ENCODE results near the gene HLA-F. TPM values are rescaled to one million over a fixed set of nuclear protein-coding genes. Genes with fewer than 3 reads are reported as not detected.

HLA-F gene
- total RNA-seq, 4 donors from 2014 or later, result 213 to 359 (median 299) TPM

DNA sequence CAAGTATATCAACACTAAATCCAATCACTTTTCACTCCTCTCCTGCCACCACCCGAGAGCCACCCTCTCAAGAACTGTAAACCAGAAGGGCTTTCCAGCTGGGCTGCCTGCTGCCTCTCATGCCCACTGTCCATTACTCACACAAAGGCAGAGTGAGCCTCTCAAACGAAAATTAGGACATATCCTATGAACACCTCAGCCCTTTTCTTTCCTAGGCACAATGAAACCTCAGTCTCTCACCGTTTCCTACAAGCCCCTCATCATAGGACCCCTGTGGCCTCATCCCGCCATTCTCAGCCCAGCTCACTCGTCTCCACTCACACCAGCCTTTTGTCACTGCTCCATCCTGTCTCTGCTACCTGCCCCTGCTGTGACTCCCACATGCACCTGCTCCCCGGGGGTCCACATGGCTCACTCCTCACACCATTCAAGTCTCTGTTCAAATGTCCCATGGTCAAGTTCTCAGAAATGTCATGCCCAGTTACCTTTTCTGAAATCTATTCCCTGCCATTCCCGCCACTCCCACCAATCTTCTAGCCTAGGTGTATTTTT lies 7.4 kb downstream of the HLA-F start:
- no peak overlapping the region for H3K27ac ChIP-seq
- TF ChIP-seq POLR2A (IDR thresholded peaks at IDR 0.05), result no peak
- TF ChIP-seq, protein P1, sequence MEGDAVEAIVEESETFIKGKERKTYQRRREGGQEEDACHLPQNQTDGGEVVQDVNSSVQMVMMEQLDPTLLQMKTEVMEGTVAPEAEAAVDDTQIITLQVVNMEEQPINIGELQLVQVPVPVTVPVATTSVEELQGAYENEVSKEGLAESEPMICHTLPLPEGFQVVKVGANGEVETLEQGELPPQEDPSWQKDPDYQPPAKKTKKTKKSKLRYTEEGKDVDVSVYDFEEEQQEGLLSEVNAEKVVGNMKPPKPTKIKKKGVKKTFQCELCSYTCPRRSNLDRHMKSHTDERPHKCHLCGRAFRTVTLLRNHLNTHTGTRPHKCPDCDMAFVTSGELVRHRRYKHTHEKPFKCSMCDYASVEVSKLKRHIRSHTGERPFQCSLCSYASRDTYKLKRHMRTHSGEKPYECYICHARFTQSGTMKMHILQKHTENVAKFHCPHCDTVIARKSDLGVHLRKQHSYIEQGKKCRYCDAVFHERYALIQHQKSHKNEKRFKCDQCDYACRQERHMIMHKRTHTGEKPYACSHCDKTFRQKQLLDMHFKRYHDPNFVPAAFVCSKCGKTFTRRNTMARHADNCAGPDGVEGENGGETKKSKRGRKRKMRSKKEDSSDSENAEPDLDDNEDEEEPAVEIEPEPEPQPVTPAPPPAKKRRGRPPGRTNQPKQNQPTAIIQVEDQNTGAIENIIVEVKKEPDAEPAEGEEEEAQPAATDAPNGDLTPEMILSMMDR (IDR thresholded peaks at IDR 0.05), result no peak
- H3K9me3 ChIP-seq, result no peaks in the 10 kb centered on the region
- H3K4me1 ChIP-seq, result peaks cover 0 to 7% (median 3%) of the 10 kb centered on the region in 4 donors
- no peak overlapping the region for H3K4me3 ChIP-seq
- no peak for DNase-seq
- H3K36me3 ChIP-seq, result peaks cover 0 to 28% (median 0%) of the 10 kb centered on the region in 3 donors
- no peaks in the 10 kb centered on the region for H3K27me3 ChIP-seq

DNA sequence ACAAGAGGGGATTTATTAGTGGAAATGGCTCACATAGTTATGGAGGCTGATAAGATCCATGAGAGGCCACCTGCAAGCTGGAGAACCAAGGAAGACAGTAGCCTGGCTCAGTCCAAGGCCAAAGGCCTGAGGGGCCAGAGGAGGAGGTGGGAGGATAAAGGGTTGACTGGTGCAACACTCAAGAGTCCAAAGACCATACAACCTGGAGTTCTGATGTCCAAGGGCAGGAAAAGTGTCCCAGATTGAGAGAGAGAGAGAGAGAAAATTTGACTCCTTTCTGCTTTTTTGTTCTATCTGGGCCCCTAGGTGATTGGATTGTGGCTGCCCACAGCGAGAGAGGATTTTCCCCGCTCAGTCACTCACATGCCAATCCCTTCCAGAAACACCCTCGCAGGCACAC lies 8.0 kb downstream of the HLA-F start:
- Histone ChIP-seq H3K9me3 (no peaks in the 10 kb centered on the region), H3K27me3 (no peaks in the 10 kb centered on the region), H3K4me1 (peaks cover 0 to under 1% (median under 1%) of the 10 kb centered on the region in 4 donors), H3K4me3 (no peak overlapping the region), H3K27ac (no peak overlapping the region), H3K36me3 (peaks cover 0 to 21% (median 0%) of the 10 kb centered on the region in 3 donors)
- no peak for DNase-seq
- TF ChIP-seq, protein P1 (IDR thresholded peaks at IDR 0.05), result no peak
- TF ChIP-seq POLR2A (IDR thresholded peaks at IDR 0.05), result no peak

DNA sequence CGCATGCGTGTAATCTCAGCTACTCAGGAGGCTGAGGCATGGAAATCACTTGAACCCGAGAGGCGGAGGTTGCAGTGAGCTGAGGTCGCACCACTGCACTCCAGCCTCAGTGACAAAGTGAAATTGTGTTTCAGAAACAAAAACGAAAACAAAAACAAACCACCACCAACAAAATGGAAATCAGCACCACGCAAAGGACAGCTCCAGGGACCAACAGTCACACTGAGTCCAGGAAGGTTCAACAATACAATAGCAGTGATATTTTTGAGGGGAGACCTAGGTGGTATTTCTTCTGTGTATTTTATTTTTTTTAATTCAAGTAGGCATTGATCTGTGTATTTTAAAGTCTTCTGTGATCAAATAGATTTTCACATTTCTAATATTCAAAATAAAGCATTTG lies 9.8 kb downstream of the HLA-F start:
- no peak for TF ChIP-seq POLR2A (IDR thresholded peaks at IDR 0.05)
- TF ChIP-seq, protein P1 (IDR thresholded peaks at IDR 0.05), result no peak
- peaks cover 0 to 4% (median 0%) of the 10 kb centered on the region in 3 donors for H3K36me3 ChIP-seq
- H3K27ac ChIP-seq, result no peak overlapping the region
- H3K27me3 ChIP-seq, result no peaks in the 10 kb centered on the region
- no peak overlapping the region for H3K4me3 ChIP-seq
- no peak for DNase-seq
- no peaks in the 10 kb centered on the region for H3K4me1 ChIP-seq
- H3K9me3 ChIP-seq, result no peaks in the 10 kb centered on the region

DNA sequence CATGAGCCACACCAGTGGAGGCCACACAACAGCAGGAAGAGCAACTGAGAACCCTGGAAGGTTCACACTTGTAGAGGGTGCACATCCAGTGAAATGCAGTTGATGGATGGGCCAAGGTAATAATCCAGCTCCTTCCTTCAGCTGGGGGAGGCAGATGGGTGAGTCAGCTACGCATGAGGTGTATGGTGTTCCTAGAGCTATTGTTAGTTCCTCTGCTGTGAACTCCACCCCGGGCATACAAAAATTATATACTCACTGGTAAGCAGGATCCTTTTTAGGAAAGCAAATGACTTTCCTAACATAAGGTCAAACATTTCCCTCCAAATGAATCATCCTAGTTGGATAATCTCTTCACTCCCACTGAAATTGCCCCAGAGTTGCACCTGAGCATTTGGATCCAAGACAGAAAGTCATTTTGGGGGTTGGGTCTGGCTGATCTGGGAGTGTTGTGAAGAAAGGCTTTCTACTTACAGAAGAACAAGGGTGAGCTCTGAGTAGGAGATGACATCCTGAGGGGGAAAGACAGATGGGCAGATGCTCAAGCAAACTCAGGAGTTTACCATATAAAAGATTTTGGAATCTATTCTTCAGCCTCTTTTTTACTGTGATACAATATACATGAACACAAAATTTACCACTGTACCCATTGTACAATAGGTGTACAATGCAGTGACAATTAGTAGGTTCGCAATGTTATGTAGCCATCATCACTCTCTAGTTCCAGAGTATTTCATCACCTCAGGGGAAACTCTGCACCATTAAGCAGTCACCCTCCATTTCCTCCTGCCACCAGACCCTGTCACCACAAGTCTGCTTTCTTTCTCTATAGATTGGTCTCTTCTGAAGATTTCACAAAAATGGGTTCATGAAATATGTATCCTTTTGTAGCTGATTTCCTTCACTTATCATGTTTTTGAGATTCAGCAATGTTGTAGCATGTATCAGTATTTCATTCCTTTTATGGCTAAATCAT lies 11.1 kb downstream of the HLA-F start:
- Histone ChIP-seq H3K9me3 (no peaks in the 10 kb centered on the region), H3K27me3 (no peaks in the 10 kb centered on the region), H3K36me3 (no peaks in the 10 kb centered on the region), H3K27ac (no peak overlapping the region), H3K4me1 (no peaks in the 10 kb centered on the region), H3K4me3 (no peak overlapping the region)
- DNase-seq, result no peak
- TF ChIP-seq, protein P1 (IDR thresholded peaks at IDR 0.05), result no peak
- no peak for TF ChIP-seq POLR2A (IDR thresholded peaks at IDR 0.05)

DNA sequence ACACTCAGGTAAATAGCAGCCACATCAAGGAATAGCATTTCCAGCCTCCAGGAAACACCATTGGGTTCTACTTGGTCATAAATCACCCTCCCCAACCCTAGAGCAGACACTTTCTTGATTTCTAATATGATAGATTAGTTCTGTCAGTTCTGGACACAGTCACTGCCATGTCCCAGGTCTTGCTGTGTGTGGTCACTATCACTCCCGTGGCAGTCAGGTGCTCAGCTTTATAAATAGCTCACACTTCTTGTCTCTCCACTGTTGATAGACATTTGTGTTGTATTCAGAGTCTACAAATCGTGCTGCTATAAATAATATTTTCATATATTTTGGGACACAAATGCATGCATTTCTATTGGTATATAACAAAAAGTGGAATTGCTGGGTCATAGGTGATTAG lies 13.3 kb downstream of the HLA-F start:
- H3K36me3 ChIP-seq, result no peaks in the 10 kb centered on the region
- no peak for TF ChIP-seq POLR2A (IDR thresholded peaks at IDR 0.05)
- TF ChIP-seq, protein P1 (IDR thresholded peaks at IDR 0.05), result no peak
- H3K27ac ChIP-seq, result no peak overlapping the region
- H3K4me3 ChIP-seq, result no peak overlapping the region
- DNase-seq, result no peak
- no peaks in the 10 kb centered on the region for H3K4me1 ChIP-seq
- no peaks in the 10 kb centered on the region for H3K9me3 ChIP-seq
- H3K27me3 ChIP-seq, result no peaks in the 10 kb centered on the region
